ENCODE results near the gene LAMA2. TPM values are rescaled to one million over a fixed set of nuclear protein-coding genes. Genes with fewer than 3 reads are reported as not detected.

Gene LAMA2
- total RNA-seq, 1 donor from 2014 or later, result 1.4 TPM

GRCh38 chr6:128964233-128964755 lies 81.4 kb downstream of the LAMA2 start:
- Histone ChIP-seq H3K36me3 (ENCODE audit: control insufficient read depth, insufficient read depth, low read length) (no peaks in the 10 kb centered on the region), H3K4me3 (ENCODE audit: low read depth, low read length) (no peak overlapping the region), H3K27me3 (ENCODE audit: control insufficient read depth, insufficient read depth, low read length) (no peaks in the 10 kb centered on the region)
- no peak for DNase-seq (ENCODE audit: low read depth)
- no peak for TF ChIP-seq CTCF (IDR thresholded peaks at IDR 0.05; ENCODE audit: insufficient read depth, low read length, poor library complexity, severe bottlenecking)

GRCh38 chr6:128964771-128965170 lies 81.8 kb downstream of the LAMA2 start:
- no peaks in the 10 kb centered on the region for H3K36me3 ChIP-seq (ENCODE audit: control insufficient read depth, insufficient read depth, low read length)
- H3K4me3 ChIP-seq (ENCODE audit: low read depth, low read length), result no peak overlapping the region
- no peak for TF ChIP-seq CTCF (IDR thresholded peaks at IDR 0.05; ENCODE audit: insufficient read depth, low read length, poor library complexity, severe bottlenecking)
- no peaks in the 10 kb centered on the region for H3K27me3 ChIP-seq (ENCODE audit: control insufficient read depth, insufficient read depth, low read length)
- no peak for DNase-seq (ENCODE audit: low read depth)

GRCh38 chr6:128966934-128967333 lies 84.0 kb downstream of the LAMA2 start:
- TF ChIP-seq CTCF (IDR thresholded peaks at IDR 0.05; ENCODE audit: insufficient read depth, low read length, poor library complexity, severe bottlenecking), result no peak
- Histone ChIP-seq H3K4me3 (ENCODE audit: low read depth, low read length) (no peak overlapping the region), H3K27me3 (ENCODE audit: control insufficient read depth, insufficient read depth, low read length) (no peaks in the 10 kb centered on the region), H3K36me3 (ENCODE audit: control insufficient read depth, insufficient read depth, low read length) (no peaks in the 10 kb centered on the region)
- no peak for DNase-seq (ENCODE audit: low read depth)

GRCh38 chr6:128979071-128979470 lies 96.1 kb downstream of the LAMA2 start:
- TF ChIP-seq CTCF (IDR thresholded peaks at IDR 0.05; ENCODE audit: insufficient read depth, low read length, poor library complexity, severe bottlenecking), result no peak
- no peak for DNase-seq (ENCODE audit: low read depth)
- Histone ChIP-seq H3K36me3 (ENCODE audit: control insufficient read depth, insufficient read depth, low read length) (no peaks in the 10 kb centered on the region), H3K27me3 (ENCODE audit: control insufficient read depth, insufficient read depth, low read length) (no peaks in the 10 kb centered on the region), H3K4me3 (ENCODE audit: low read depth, low read length) (no peak overlapping the region)

GRCh38 chr6:128981716-128982115 lies 98.8 kb downstream of the LAMA2 start:
- DNase-seq (ENCODE audit: low read depth), result no peak
- Histone ChIP-seq H3K4me3 (ENCODE audit: low read depth, low read length) (no peak overlapping the region), H3K36me3 (ENCODE audit: control insufficient read depth, insufficient read depth, low read length) (no peaks in the 10 kb centered on the region), H3K27me3 (ENCODE audit: control insufficient read depth, insufficient read depth, low read length) (no peaks in the 10 kb centered on the region)
- TF ChIP-seq CTCF (IDR thresholded peaks at IDR 0.05; ENCODE audit: insufficient read depth, low read length, poor library complexity, severe bottlenecking), result no peak

- no peak for TF ChIP-seq CTCF (IDR thresholded peaks at IDR 0.05; ENCODE audit: insufficient read depth, low read length, poor library complexity, severe bottlenecking)
- no peaks in the 10 kb centered on the region for H3K27me3 ChIP-seq (ENCODE audit: control insufficient read depth, insufficient read depth, low read length)
- no peak for DNase-seq (ENCODE audit: low read depth)
- H3K36me3 ChIP-seq (ENCODE audit: control insufficient read depth, insufficient read depth, low read length), result no peaks in the 10 kb centered on the region
- H3K4me3 ChIP-seq (ENCODE audit: low read depth, low read length), result no peak overlapping the region
Measured at GRCh38 chr6:128990360-128990759, 107.4 kb downstream of the LAMA2 start.

Data from kidney epithelial cell (primary cell).